Effector memory CD8-positive, alpha-beta T cell (primary cell): ENCODE data around the gene BRD4.
A peak's percentile ranks its signal among the peaks of the same experiment; 100 is the strongest.

Experiments
- ATAC-seq: fragments of 150-1000 bp; cut with Tn5 transposase; replicated peaks from 2 replicates; pipeline ENCODE4 v1.10.0; 2021; ENCODE audit warnings: mild to moderate bottlenecking, moderate library complexity
- DNase-seq, 3 experiments: peaks; one replicate each; pipeline ENCODE4 v3.0.0; 2021
- H3K27ac Mint-ChIP-seq, 2 donors: one replicate each; pipeline ENCODE4 v1.8.0; 2022; ENCODE audit warnings: mild to moderate bottlenecking in 2 of 2, mixed read lengths in 2 of 2, moderate library complexity in 2 of 2
- H3K27me3 Mint-ChIP-seq, 2 donors: one replicate each; pipeline ENCODE4 v1.8.0; 2022; ENCODE audit warnings: mixed read lengths in 2 of 2
- H3K36me3 Mint-ChIP-seq: one replicate; pipeline ENCODE4 v1.8.0; 2022; ENCODE audit warnings: mild to moderate bottlenecking, moderate library complexity, mixed read lengths; ENCODE audit not compliant: insufficient read depth
- H3K4me1 Mint-ChIP-seq, 2 donors: one replicate each; pipeline ENCODE4 v1.8.0; 2022; ENCODE audit warnings: low read depth in 2 of 2, mixed read lengths in 2 of 2
- H3K4me3 Mint-ChIP-seq, 2 donors: one replicate each; pipeline ENCODE4 v1.8.0; 2022; ENCODE audit warnings: mild to moderate bottlenecking in 2 of 2, mixed read lengths in 2 of 2, moderate library complexity in 2 of 2
- H3K9me3 Mint-ChIP-seq, 2 donors: one replicate each; pipeline ENCODE4 v1.8.0; 2022; ENCODE audit warnings: mixed read lengths in 2 of 2

Gene BRD4

DNA sequence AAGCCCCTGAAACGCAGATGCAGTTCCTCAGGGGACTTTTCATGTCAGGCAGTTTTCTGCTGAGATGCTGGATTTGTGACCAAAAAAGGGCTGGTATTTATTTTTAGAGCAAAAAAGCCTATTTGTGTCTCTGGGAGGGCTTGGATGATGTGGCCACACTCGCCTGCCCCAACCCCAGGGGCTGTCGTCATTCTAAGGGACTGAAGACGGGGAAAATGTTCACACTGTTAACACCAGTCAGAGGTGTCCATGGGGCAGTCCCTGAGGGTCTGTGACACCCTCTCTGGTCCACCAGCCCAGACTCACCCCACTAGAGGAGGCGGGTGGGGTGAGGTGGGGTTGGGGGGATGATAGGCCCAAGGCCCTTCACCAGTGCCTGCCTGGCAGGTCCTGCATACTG, 84.2 kb downstream of the BRD4 start:
- Mint-ChIP-seq H3K4me3 (no peak overlapping the region), H3K27ac (no peak overlapping the region), H3K4me1 (peaks cover 3 to 10% of the 10 kb centered on the region in 2 donors), H3K27me3 (no peaks in the 10 kb centered on the region), H3K9me3 (no peaks in the 10 kb centered on the region), H3K36me3 (peaks cover 63% of the 10 kb centered on the region)
- ATAC-seq, result no peak
- DNase-seq, result no peak

- Mint-ChIP-seq H3K27me3 (no peaks in the 10 kb centered on the region), H3K36me3 (peaks cover 60% of the 10 kb centered on the region), H3K27ac (peak overlapping the region in 1 of 2 donors; percentile 4), H3K4me1 (peaks cover 3 to 10% of the 10 kb centered on the region in 2 donors), H3K4me3 (no peak overlapping the region), H3K9me3 (no peaks in the 10 kb centered on the region)
- no peak for DNase-seq
- ATAC-seq, result no peak
These were observed 85.0 kb downstream of the BRD4 start for GRCh38 chr19:15247107-15248014.

- ATAC-seq (no peak), DNase-seq (no peak)
- H3K4me3 Mint-ChIP-seq, result no peak overlapping the region
- peak overlapping the region in 1 of 2 donors; percentile 4 for H3K27ac Mint-ChIP-seq
- H3K4me1 Mint-ChIP-seq, result peaks cover 3 to 8% of the 10 kb centered on the region in 2 donors
- no peaks in the 10 kb centered on the region for H3K9me3 Mint-ChIP-seq
- no peaks in the 10 kb centered on the region for H3K27me3 Mint-ChIP-seq
- H3K36me3 Mint-ChIP-seq, result peaks cover 58% of the 10 kb centered on the region
These were observed 86.2 kb downstream of the BRD4 start for GRCh38 chr19:15246198-15246481.

- Mint-ChIP-seq H3K36me3 (peaks cover 62% of the 10 kb centered on the region), H3K27ac (peak overlapping the region in 1 of 2 donors; percentile 4)
These were observed 86.8 kb downstream of the BRD4 start for GRCh38 chr19:15245370-15246197.

GRCh38 chr19:15244808-15245207, 87.5 kb downstream of the BRD4 start:
- Mint-ChIP-seq H3K4me3 (no peak overlapping the region), H3K4me1 (peaks cover 3 to 8% of the 10 kb centered on the region in 2 donors), H3K36me3 (peaks cover 59% of the 10 kb centered on the region), H3K9me3 (no peaks in the 10 kb centered on the region), H3K27ac (no peak overlapping the region), H3K27me3 (no peaks in the 10 kb centered on the region)
- no peak for ATAC-seq
- DNase-seq, result no peak

More at GRCh38 chr19:15245370-15246197, 86.8 kb downstream of the BRD4 start:
- Mint-ChIP-seq H3K9me3 (no peaks in the 10 kb centered on the region), H3K4me3 (no peak overlapping the region), H3K4me1 (peaks cover 3 to 8% of the 10 kb centered on the region in 2 donors), H3K27me3 (no peaks in the 10 kb centered on the region)
- ATAC-seq, result no peak
- DNase-seq, result no peak

DNA sequence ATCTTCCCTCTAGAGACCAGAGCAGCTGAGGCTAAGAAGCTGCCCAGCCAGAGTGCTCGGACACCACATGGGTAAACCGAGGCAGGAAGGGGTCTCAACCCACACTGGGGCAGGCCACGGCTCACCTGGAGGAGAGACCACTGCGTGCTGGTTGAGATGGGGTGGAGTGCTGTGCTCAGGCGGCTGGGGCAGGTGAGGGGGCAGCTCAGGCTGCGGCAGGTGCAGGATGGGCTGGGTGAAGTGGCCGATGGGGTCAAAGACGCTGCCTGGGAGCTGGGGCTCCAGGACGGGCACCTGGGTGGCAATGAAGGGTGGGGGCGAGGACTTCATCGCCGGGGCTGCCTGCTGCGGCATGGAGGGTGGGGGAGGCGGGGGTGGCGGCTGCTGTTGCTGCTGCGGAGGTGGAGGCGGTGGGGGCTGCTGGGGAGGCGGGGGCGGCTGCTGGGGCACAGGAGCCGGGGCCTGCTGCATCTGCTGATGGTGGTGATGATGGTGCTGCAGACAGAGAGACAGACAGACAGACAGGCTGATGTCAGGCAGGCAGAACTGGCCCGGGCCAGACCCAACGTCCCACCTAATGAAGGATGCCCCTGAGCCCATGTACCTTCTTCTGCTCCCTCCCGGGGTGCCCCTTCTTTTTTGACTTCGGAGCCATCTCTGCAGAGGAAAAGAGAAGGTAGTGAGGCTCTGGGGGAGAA, 88.1 kb downstream of the BRD4 start:
- ATAC-seq (no peak), DNase-seq (no peak)
- no peak overlapping the region for H3K4me3 Mint-ChIP-seq
- peaks cover 65% of the 10 kb centered on the region for H3K36me3 Mint-ChIP-seq
- H3K4me1 Mint-ChIP-seq, result peaks cover 3 to 8% of the 10 kb centered on the region in 2 donors
- H3K27me3 Mint-ChIP-seq, result no peaks in the 10 kb centered on the region
- H3K9me3 Mint-ChIP-seq, result no peaks in the 10 kb centered on the region
- H3K27ac Mint-ChIP-seq, result peak overlapping the region in 1 of 2 donors; percentile 71

GRCh38 chr19:15243236-15243957, 88.9 kb downstream of the BRD4 start:
- peaks cover 3 to 7% of the 10 kb centered on the region in 2 donors for H3K4me1 Mint-ChIP-seq
- no peak overlapping the region for H3K4me3 Mint-ChIP-seq
- H3K36me3 Mint-ChIP-seq, result peaks cover 61% of the 10 kb centered on the region
- H3K27me3 Mint-ChIP-seq, result no peaks in the 10 kb centered on the region
- no peak for ATAC-seq
- H3K27ac Mint-ChIP-seq, result peak overlapping the region in 1 of 2 donors; percentile 71
- H3K9me3 Mint-ChIP-seq, result no peaks in the 10 kb centered on the region
- no peak for DNase-seq

GRCh38 chr19:15241259-15241910, 91.0 kb downstream of the BRD4 start:
- Mint-ChIP-seq H3K27ac (no peak overlapping the region), H3K27me3 (no peaks in the 10 kb centered on the region), H3K9me3 (no peaks in the 10 kb centered on the region), H3K36me3 (peaks cover 53% of the 10 kb centered on the region), H3K4me3 (no peak overlapping the region), H3K4me1 (peaks cover 3 to 4% of the 10 kb centered on the region in 2 donors)
- ATAC-seq (no peak), DNase-seq (no peak)

- ATAC-seq (no peak), DNase-seq (no peak)
- Mint-ChIP-seq H3K27ac (no peak overlapping the region), H3K36me3 (peaks cover 59% of the 10 kb centered on the region), H3K9me3 (no peaks in the 10 kb centered on the region), H3K4me1 (peaks cover 1 to 3% of the 10 kb centered on the region in 2 donors), H3K27me3 (no peaks in the 10 kb centered on the region), H3K4me3 (no peak overlapping the region)
These were observed 91.8 kb downstream of the BRD4 start for GRCh38 chr19:15240515-15240914.

GRCh38 chr19:15239337-15239949, 92.9 kb downstream of the BRD4 start:
- Mint-ChIP-seq H3K4me3 (no peak overlapping the region), H3K27ac (no peak overlapping the region), H3K4me1 (peaks cover 0 to 1% of the 10 kb centered on the region in 2 donors), H3K36me3 (peaks cover 53% of the 10 kb centered on the region), H3K27me3 (peaks cover 0 to 3% of the 10 kb centered on the region in 2 donors), H3K9me3 (no peaks in the 10 kb centered on the region)
- DNase-seq (no peak), ATAC-seq (no peak)

- Mint-ChIP-seq H3K4me1 (no peaks in the 10 kb centered on the region), H3K27me3 (peaks cover 6 to 11% of the 10 kb centered on the region in 2 donors), H3K27ac (no peak overlapping the region), H3K9me3 (no peaks in the 10 kb centered on the region), H3K4me3 (no peak overlapping the region), H3K36me3 (peaks cover 52% of the 10 kb centered on the region)
- ATAC-seq (no peak), DNase-seq (no peak)
These were observed 93.6 kb downstream of the BRD4 start for GRCh38 chr19:15238639-15239155.
